ENCODE results near the gene ZNF23. TPM values are rescaled to one million over a fixed set of nuclear protein-coding genes. Genes with fewer than 3 reads are reported as not detected.

ZNF23 gene
- total RNA-seq, 1 donor from 2014 or later, result 8.3 TPM

GRCh38 chr16:71472931-71473330 lies 10.9 kb upstream of the ZNF23 start:
- Mint-ChIP-seq H3K4me1 (ENCODE audit: unreplicated experiment) (no peaks in the 10 kb centered on the region), H3K27me3 (ENCODE audit: unreplicated experiment) (no peaks in the 10 kb centered on the region), H3K27ac (ENCODE audit: unreplicated experiment) (no peak overlapping the region), H3K9me3 (ENCODE audit: unreplicated experiment) (no peaks in the 10 kb centered on the region), H3K4me3 (ENCODE audit: unreplicated experiment) (no peak overlapping the region), H3K36me3 (ENCODE audit: low read depth, unreplicated experiment) (peaks cover 12% of the 10 kb centered on the region)
- TF ChIP-seq, protein P1, sequence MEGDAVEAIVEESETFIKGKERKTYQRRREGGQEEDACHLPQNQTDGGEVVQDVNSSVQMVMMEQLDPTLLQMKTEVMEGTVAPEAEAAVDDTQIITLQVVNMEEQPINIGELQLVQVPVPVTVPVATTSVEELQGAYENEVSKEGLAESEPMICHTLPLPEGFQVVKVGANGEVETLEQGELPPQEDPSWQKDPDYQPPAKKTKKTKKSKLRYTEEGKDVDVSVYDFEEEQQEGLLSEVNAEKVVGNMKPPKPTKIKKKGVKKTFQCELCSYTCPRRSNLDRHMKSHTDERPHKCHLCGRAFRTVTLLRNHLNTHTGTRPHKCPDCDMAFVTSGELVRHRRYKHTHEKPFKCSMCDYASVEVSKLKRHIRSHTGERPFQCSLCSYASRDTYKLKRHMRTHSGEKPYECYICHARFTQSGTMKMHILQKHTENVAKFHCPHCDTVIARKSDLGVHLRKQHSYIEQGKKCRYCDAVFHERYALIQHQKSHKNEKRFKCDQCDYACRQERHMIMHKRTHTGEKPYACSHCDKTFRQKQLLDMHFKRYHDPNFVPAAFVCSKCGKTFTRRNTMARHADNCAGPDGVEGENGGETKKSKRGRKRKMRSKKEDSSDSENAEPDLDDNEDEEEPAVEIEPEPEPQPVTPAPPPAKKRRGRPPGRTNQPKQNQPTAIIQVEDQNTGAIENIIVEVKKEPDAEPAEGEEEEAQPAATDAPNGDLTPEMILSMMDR (IDR thresholded peaks at IDR 0.05; ENCODE audit: unreplicated experiment), result no peak
- DNase-seq (ENCODE audit: low spot score), result no peak

- Mint-ChIP-seq H3K36me3 (ENCODE audit: low read depth, unreplicated experiment) (peaks cover 6% of the 10 kb centered on the region), H3K27ac (ENCODE audit: unreplicated experiment) (no peak overlapping the region), H3K27me3 (ENCODE audit: unreplicated experiment) (no peaks in the 10 kb centered on the region), H3K4me3 (ENCODE audit: unreplicated experiment) (no peak overlapping the region), H3K4me1 (ENCODE audit: unreplicated experiment) (no peaks in the 10 kb centered on the region), H3K9me3 (ENCODE audit: unreplicated experiment) (no peaks in the 10 kb centered on the region)
- DNase-seq (ENCODE audit: low spot score), result no peak
- TF ChIP-seq, protein P1 (IDR thresholded peaks at IDR 0.05; ENCODE audit: unreplicated experiment), result no peak
Observed at GRCh38 chr16:71472051-71472450, 10.0 kb upstream of the ZNF23 start.

DNA sequence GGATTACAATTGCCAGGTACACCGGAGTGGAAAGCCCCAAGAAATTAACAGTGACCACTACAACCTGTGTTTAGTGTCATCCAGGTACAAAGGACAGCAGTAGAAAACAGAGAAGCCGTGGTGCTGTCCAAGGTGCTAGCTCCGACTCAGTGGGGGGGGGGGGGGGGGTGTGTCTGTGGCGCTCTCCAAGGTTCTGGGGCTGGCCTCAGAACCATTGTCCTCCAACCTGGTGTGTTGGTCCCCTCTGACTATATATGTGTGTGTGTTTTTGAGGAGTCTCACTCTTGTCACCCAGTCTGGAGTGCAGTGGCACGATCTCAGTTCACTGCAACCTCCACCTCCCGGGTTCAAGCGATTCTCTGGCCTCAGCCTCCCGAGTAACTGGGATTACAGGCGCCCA lies 5.8 kb upstream of the ZNF23 start:
- Mint-ChIP-seq H3K4me1 (ENCODE audit: unreplicated experiment) (no peaks in the 10 kb centered on the region), H3K4me3 (ENCODE audit: unreplicated experiment) (no peak overlapping the region), H3K36me3 (ENCODE audit: low read depth, unreplicated experiment) (no peaks in the 10 kb centered on the region), H3K27me3 (ENCODE audit: unreplicated experiment) (no peaks in the 10 kb centered on the region), H3K27ac (ENCODE audit: unreplicated experiment) (no peak overlapping the region), H3K9me3 (ENCODE audit: unreplicated experiment) (no peaks in the 10 kb centered on the region)
- TF ChIP-seq, protein P1 (IDR thresholded peaks at IDR 0.05; ENCODE audit: unreplicated experiment), result no peak
- DNase-seq (ENCODE audit: low spot score), result peak; percentile 51

DNA sequence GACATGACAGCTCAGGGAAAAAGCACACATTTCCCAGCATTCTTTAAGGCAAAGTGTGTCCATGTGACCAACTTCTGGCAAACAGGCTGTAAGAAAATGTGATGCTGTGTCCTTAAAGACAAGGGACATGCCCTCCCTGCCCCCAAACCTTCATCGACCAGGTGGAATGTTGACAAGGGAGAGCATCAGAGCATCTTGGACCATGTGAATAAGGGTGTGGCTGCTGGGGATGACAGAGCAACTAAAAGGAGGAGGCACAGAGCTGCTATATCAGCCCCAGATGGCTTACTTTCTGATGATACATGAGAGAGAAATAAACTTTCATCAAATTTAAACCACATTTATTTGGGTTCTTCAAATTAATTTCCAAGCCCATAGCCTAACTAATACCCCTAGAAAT lies 2.2 kb upstream of the ZNF23 start:
- Mint-ChIP-seq H3K9me3 (ENCODE audit: unreplicated experiment) (no peaks in the 10 kb centered on the region), H3K27me3 (ENCODE audit: unreplicated experiment) (no peaks in the 10 kb centered on the region), H3K4me3 (ENCODE audit: unreplicated experiment) (no peak overlapping the region), H3K27ac (ENCODE audit: unreplicated experiment) (no peak overlapping the region), H3K4me1 (ENCODE audit: unreplicated experiment) (peaks cover 3% of the 10 kb centered on the region), H3K36me3 (ENCODE audit: low read depth, unreplicated experiment) (no peaks in the 10 kb centered on the region)
- TF ChIP-seq, protein P1 (IDR thresholded peaks at IDR 0.05; ENCODE audit: unreplicated experiment), result no peak
- no peak for DNase-seq (ENCODE audit: low spot score)

DNA sequence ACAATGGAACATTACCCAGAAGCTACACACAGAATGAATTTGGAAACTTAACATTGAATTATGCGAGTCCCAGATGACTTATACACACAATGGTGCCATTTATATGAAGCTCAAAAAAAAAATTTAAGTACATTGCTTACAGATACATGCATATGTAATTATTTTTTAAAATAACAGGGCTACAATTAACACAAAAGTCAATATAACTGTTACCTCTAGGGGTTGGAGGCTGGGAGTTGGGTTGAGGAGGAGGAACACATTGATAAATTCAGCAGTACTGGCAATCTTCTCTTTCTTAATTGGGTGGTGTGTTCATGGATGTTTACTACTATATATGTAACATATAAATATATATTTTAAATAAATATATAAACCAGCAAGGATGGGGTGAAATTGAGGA lies 1.1 kb downstream of the ZNF23 start:
- TF ChIP-seq, protein P1 (IDR thresholded peaks at IDR 0.05; ENCODE audit: unreplicated experiment), result no peak
- Mint-ChIP-seq H3K36me3 (ENCODE audit: low read depth, unreplicated experiment) (peaks cover 7% of the 10 kb centered on the region), H3K27ac (ENCODE audit: unreplicated experiment) (no peak overlapping the region), H3K4me3 (ENCODE audit: unreplicated experiment) (peak overlapping the region; percentile 98), H3K27me3 (ENCODE audit: unreplicated experiment) (no peaks in the 10 kb centered on the region), H3K4me1 (ENCODE audit: unreplicated experiment) (peaks cover 3% of the 10 kb centered on the region), H3K9me3 (ENCODE audit: unreplicated experiment) (no peaks in the 10 kb centered on the region)
- DNase-seq (ENCODE audit: low spot score), result no peak
